CD4-positive, alpha-beta T cell (primary cell): ENCODE measurements around the gene CCR3. TPM values are rescaled to one million over a fixed set of nuclear protein-coding genes. Genes with fewer than 3 reads are reported as not detected.

ENCODE experiments used
- ATAC-seq: fragments of 200-7000 bp; cut with Tn5 transposase; one replicate; pipeline ENCODE4 v1.10.0; 2022; ENCODE audit warnings: mild to moderate bottlenecking; ENCODE audit not compliant: poor library complexity
- CTCF ChIA-PET: fragments of 350-600 bp; sonication (Branson Sonifier 250); formaldehyde crosslinking; loops from one replicate; lab custom pipeline; 2021; ENCODE audit warnings: antibody characterized with exemption, inconsistent platforms; lab: Charles Lee
- POLR2A ChIA-PET: fragments of 350-600 bp; sonication (Branson Sonifier 250); formaldehyde crosslinking; loops from one replicate; lab custom pipeline; 2021; ENCODE audit warnings: antibody characterized with exemption, inconsistent platforms; lab: Charles Lee
- DNase-seq, 14 experiments: peaks; one replicate each; pipeline ENCODE4 v3.0.0-alpha.2; 2013 to 2020; ENCODE audit warnings: mixed read lengths in 2 of 14
- H3K27ac ChIP-seq, 2 donors: one replicate each; pipeline versions ENCODE4 v1.5.1 to v1.7.0; 2013; ENCODE audit warnings: low read length in 2 of 2, low read depth in 1 of 2, mild to moderate bottlenecking in 1 of 2
- H3K27me3 ChIP-seq, 2 experiments: 1 replicate in 1 of 2; 2 replicates in 1 of 2; pipeline versions ENCODE4 v1.6.1 to v1.7.0; 2013; ENCODE audit warnings: low read length in 2 of 2, control low read depth in 1 of 2, mild to moderate bottlenecking in 1 of 2, moderate library complexity in 1 of 2; ENCODE audit not compliant: insufficient read depth in 2 of 2, control insufficient read depth in 1 of 2
- H3K36me3 ChIP-seq: one replicate; pipeline ENCODE4 v1.6.1; 2013; ENCODE audit warnings: low read length, control low read depth; ENCODE audit not compliant: insufficient read depth
- H3K4me1 ChIP-seq: one replicate; pipeline ENCODE4 v1.6.1; 2013; ENCODE audit warnings: low read length, control low read depth; ENCODE audit not compliant: insufficient read depth
- H3K4me3 ChIP-seq: one replicate; pipeline ENCODE4 v1.5.1; 2013; ENCODE audit warnings: mild to moderate bottlenecking, low read length, moderate library complexity
- H3K9me3 ChIP-seq, 2 experiments: 1 replicate in 1 of 2; 2 replicates in 1 of 2; pipeline versions ENCODE4 v1.6.1 to v1.7.0; 2013; ENCODE audit warnings: low read length in 2 of 2, mild to moderate bottlenecking in 2 of 2, control low read depth in 1 of 2, moderate library complexity in 1 of 2; ENCODE audit not compliant: control insufficient read depth in 1 of 2, insufficient read depth in 1 of 2
- H3K27ac Mint-ChIP-seq: one replicate; pipeline ENCODE4 v1.8.0; 2020; ENCODE audit warnings: mixed read lengths
- H3K27me3 Mint-ChIP-seq: one replicate; pipeline ENCODE4 v1.8.0; 2021; ENCODE audit warnings: mixed read lengths
- H3K36me3 Mint-ChIP-seq: one replicate; pipeline ENCODE4 v1.8.0; 2021; ENCODE audit warnings: low read depth, mixed read lengths
- H3K4me1 Mint-ChIP-seq: one replicate; pipeline ENCODE4 v1.8.0; 2021; ENCODE audit warnings: low read depth, mixed read lengths
- H3K4me3 Mint-ChIP-seq: one replicate; pipeline ENCODE4 v1.8.0; 2020; ENCODE audit warnings: mild to moderate bottlenecking, mixed read lengths
- H3K9me3 Mint-ChIP-seq: one replicate; pipeline ENCODE4 v1.8.0; 2020; ENCODE audit warnings: mixed read lengths
- intact Hi-C, 2 experiments: fragments of 100-400 bp; cut with DNase I in 1 of 2; cut with micrococcal nuclease in 1 of 2; formaldehyde crosslinking; loops; one replicate each; pipeline versions ENCODE4 v1.15.1 to v1.9.0; 2023 to 2025; cut with DNase I, micrococcal nuclease
- total RNA-seq, 174 experiments: library from RNA in 2 of 174; stranded (reverse) in 2 of 174; gene quantifications; one replicate each; pipeline ENCODE4 v1.2.3 and lab custom pipeline; 2021 to 2026
- TF ChIP-seq, protein P1 (sequence below): fragments of 200-600 bp; IDR thresholded peaks from one replicate; pipeline ENCODE4 v1.8.0; 2022; ENCODE audit warnings: antibody characterized with exemption, mild to moderate bottlenecking

The CCR3 gene
- total RNA-seq, 2 experiments from 2014 or later = not detected

DNA sequence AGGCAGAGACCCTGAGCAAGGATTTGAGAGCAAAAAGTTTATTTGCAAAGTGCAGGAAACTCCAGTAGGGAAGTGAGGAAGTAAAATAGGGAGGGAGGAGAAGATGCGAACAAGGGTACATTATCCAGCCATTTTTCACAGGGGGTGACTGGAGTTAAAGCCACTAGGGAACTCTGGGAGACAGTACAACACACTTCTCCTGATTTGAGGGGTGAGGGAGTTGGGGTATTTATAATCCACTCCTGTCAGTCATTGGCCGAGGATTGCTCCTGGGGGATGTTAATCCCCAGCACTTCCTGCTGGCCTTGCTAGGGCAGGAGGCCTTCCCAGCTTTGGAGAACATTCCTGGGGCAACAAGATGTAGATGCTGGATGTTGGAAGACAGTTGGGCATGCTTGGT, 28.2 kb downstream of the CCR3 start:
- no peaks in the 10 kb centered on the region for H3K36me3 ChIP-seq
- H3K36me3 Mint-ChIP-seq = no peaks in the 10 kb centered on the region
- H3K9me3 ChIP-seq = no peaks in the 10 kb centered on the region
- peaks cover 17% of the 10 kb centered on the region for H3K4me1 ChIP-seq
- CTCF ChIA-PET = interaction anchor here (1.6 kb wide), 1 partner anchor 98 kb away, joined by 4 read pairs; no protein-coding TSS in a partner anchor
- no peaks in the 10 kb centered on the region for H3K9me3 Mint-ChIP-seq
- DNase-seq = no peak
- no peaks in the 10 kb centered on the region for H3K27me3 ChIP-seq
- TF ChIP-seq, protein P1, sequence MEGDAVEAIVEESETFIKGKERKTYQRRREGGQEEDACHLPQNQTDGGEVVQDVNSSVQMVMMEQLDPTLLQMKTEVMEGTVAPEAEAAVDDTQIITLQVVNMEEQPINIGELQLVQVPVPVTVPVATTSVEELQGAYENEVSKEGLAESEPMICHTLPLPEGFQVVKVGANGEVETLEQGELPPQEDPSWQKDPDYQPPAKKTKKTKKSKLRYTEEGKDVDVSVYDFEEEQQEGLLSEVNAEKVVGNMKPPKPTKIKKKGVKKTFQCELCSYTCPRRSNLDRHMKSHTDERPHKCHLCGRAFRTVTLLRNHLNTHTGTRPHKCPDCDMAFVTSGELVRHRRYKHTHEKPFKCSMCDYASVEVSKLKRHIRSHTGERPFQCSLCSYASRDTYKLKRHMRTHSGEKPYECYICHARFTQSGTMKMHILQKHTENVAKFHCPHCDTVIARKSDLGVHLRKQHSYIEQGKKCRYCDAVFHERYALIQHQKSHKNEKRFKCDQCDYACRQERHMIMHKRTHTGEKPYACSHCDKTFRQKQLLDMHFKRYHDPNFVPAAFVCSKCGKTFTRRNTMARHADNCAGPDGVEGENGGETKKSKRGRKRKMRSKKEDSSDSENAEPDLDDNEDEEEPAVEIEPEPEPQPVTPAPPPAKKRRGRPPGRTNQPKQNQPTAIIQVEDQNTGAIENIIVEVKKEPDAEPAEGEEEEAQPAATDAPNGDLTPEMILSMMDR = no peak
- H3K27ac ChIP-seq = no peak overlapping the region
- POLR2A ChIA-PET = no interaction called here
- no peak overlapping the region for H3K27ac Mint-ChIP-seq
- H3K4me1 Mint-ChIP-seq = peaks cover 6% of the 10 kb centered on the region
- no peak for ATAC-seq
- H3K4me3 Mint-ChIP-seq = no peak overlapping the region
- H3K4me3 ChIP-seq = no peak overlapping the region
- H3K27me3 Mint-ChIP-seq = no peaks in the 10 kb centered on the region
- intact Hi-C loops = no loop called here

DNA sequence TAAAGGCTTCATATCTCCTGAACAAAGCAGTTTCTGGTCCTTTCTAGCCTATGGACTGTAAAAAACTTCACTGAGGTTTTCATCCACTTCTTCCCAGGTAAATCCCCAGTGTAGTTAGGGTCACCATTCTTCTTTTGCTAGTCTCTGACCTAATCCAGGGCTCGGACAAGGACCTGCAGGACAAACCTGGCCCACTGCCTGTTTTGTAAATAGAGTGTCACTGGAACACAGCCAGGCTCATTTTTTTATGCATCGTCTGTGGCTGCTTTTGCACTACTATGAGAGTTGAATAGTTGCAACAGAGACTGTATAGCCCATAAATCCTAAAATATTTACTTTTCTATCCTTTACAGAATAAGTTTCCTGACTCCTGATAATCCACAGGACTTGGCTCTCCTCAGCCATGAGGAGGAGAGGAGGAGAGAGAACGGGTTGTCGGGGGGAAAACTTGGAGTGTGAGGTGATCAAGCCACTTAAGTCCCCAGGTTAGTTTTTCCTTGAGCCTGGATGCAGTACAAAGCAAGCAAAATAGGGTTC, 29.0 kb downstream of the CCR3 start:
- Mint-ChIP-seq H3K27ac (no peak overlapping the region), H3K27me3 (no peaks in the 10 kb centered on the region), H3K4me1 (peaks cover 6% of the 10 kb centered on the region), H3K4me3 (no peak overlapping the region), H3K36me3 (no peaks in the 10 kb centered on the region), H3K9me3 (no peaks in the 10 kb centered on the region)
- intact Hi-C loops = no loop called here
- H3K27me3 ChIP-seq = no peaks in the 10 kb centered on the region
- TF ChIP-seq, protein P1 = no peak
- ATAC-seq (no peak), DNase-seq (no peak)
- ChIA-PET POLR2A (no interaction called here), CTCF (no interaction called here)
- no peaks in the 10 kb centered on the region for H3K36me3 ChIP-seq
- no peaks in the 10 kb centered on the region for H3K9me3 ChIP-seq
- no peak overlapping the region for H3K4me3 ChIP-seq
- H3K4me1 ChIP-seq = peaks cover 18% of the 10 kb centered on the region
- H3K27ac ChIP-seq = no peak overlapping the region

DNA sequence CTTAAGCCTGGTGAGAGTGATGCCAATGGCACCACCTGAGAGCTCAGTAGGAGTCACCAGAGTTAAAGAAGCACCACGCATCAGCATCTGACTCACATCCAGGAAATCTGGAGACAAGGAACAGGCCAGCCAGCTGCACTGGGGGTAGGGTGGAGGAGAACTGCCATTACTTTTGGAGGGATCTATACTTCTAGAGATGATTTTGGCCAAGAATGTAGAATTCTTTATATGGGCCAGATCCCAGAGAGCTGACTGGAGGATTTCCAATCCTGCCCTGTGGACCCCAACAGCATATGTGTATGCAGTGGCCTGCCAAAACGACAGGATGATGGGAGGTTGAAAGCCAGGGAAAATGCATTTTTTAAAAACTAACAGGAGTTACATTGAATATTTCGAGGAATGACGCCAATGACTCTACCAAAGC, 29.8 kb downstream of the CCR3 start:
- intact Hi-C loops = no loop called here
- no peaks in the 10 kb centered on the region for H3K9me3 Mint-ChIP-seq
- Histone ChIP-seq H3K36me3 (no peaks in the 10 kb centered on the region), H3K9me3 (no peaks in the 10 kb centered on the region), H3K4me1 (peaks cover 24% of the 10 kb centered on the region), H3K4me3 (no peak overlapping the region), H3K27me3 (no peaks in the 10 kb centered on the region), H3K27ac (no peak overlapping the region)
- DNase-seq (no peak), ATAC-seq (no peak)
- H3K27ac Mint-ChIP-seq = no peak overlapping the region
- peaks cover 10% of the 10 kb centered on the region for H3K4me1 Mint-ChIP-seq
- H3K36me3 Mint-ChIP-seq = no peaks in the 10 kb centered on the region
- TF ChIP-seq, protein P1 = no peak
- H3K27me3 Mint-ChIP-seq = no peaks in the 10 kb centered on the region
- POLR2A ChIA-PET = no interaction called here
- CTCF ChIA-PET = interaction anchor here (0.8 kb wide), 1 partner anchor 170 kb away, joined by 3 read pairs; no protein-coding TSS in a partner anchor
- no peak overlapping the region for H3K4me3 Mint-ChIP-seq
